GM19238 (cell line): Measurements from ENCODE around the gene MTFR2.
"Not testable (repeated sequence)": the region's sequence is repeated elsewhere in the genome, so short reads cannot be mapped to it uniquely, and the experiment has no call there.

ENCODE experiments used
- DNase-seq: peaks from one replicate; pipeline ENCODE4 v3.0.0; 2011; ENCODE audit warnings: low spot score; ENCODE audit not compliant: insufficient read length

The MTFR2 gene

DNA sequence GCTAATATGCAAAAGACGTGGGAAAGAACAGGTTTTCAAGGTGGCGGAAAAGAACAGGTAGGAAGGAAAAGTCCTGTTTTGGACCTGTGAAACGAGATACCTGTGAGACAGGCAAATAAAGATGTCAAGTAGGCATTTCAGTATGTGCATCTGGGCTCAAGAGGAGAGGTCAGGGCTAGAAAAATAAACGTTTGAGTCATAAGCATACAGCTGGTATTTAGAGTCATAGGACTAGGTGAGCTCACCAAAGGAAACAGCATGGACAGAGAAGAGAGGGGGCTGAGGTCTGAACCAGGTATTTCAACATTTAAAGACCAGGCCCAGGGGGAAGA lies 14.9 kb downstream of the MTFR2 start:
- no peak for DNase-seq

GRCh38 chr6:136232701-136233100 lies 17.4 kb downstream of the MTFR2 start:
- no peak for DNase-seq

GRCh38 chr6:136230219-136230853 lies 19.8 kb downstream of the MTFR2 start:
- DNase-seq, result no peak

DNA sequence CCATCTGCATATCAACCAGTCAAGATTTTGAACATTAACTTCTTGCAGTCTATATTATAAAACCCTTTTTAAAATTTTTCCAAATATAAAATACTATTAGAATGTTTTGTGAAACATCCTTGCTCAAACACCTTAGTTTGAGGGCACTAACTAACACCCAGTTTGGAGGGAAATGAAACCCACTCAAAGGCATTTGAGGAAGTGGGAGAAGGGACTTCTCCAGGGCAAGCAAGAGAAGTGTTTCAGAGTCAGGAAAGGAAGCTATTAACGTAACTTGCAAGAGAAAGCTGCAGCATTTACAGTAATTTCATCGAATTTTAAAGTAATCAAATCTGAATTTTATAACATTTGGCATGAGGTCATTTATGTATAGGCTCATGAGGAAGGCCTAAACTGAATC lies 21.3 kb downstream of the MTFR2 start:
- DNase-seq, result no peak

DNA sequence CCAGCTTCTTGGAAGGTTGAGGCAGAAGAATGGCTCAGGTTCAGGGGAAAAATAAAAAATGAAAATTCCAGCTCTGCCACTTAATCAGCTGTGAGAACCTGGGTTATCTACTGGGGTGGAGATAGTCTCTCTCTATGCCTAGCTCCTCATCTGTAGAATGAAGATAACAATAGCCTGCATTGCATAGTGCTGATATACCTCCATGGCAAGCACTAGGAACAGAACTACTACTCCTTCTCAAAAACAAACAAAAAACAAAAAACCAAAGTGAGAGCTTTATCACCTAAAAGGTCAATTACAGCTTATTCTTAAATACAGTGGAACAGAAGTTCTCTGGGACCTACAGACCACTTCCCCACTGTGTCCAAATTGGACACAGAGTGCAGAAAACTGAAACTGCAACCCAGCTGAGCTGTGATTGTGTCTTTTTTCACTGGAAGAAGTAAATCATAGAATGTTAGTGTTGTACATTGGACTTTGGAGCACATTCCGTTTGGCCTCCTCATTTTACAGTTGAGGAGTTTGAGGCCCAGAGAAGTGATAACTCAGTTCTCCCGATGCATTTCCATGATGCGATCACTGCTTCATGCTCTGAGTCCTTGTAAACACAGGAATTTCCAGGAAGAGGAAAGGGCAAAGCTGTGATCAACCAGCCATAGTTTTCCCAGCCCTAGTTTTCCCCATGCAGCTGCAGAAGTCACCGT lies 23.3 kb downstream of the MTFR2 start:
- no peak for DNase-seq

- peak; percentile 34 for DNase-seq
These were observed 24.0 kb downstream of the MTFR2 start for GRCh38 chr6:136226027-136226673.

DNA sequence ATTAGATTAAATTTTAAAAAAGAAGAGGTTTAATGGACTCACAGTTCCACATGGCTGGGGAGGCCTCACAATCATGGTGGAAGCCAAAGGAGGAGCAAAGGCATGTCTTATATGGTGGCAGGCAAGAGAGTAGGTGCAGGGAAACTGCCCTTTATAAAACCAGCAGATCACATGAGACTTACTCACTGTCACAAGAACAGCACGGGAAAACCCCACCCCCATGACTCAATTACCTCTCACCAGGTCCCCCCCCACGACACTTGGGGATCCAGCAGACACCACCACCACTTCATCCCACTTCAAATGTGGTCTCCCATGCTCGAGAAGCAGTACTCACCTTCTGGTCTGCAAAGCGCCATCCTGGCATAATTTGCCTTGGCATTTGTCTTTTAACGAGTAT lies 24.6 kb downstream of the MTFR2 start:
- DNase-seq, result no peak

DNA sequence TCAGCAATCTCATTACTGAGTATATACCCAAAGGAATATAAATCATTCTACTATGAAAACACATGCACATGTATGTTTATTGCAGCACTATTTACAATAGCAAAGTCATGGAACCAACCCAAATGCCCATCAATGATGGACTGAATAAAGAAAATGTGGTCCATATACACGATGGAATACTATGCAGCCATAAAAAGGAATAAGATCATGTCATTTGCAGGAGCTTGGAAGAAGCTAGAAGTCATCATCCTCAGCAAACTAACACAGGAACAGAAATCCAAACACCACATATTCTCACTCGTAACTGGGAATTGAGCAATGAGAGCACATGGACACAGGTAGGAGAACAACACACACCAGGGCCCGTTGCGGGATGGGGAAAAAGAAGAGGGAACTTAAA lies 25.1 kb downstream of the MTFR2 start:
- not testable (repeated sequence) for DNase-seq

- no peak for DNase-seq
These were observed 33.4 kb downstream of the MTFR2 start for GRCh38 chr6:136216503-136217401.

- no peak for DNase-seq
These were observed 36.3 kb downstream of the MTFR2 start for GRCh38 chr6:136213853-136214252.

- no peak for DNase-seq
These were observed 37.0 kb downstream of the MTFR2 start for GRCh38 chr6:136213012-136213539.

- no peak for DNase-seq
These were observed 37.5 kb downstream of the MTFR2 start for GRCh38 chr6:136212608-136213007.

DNA sequence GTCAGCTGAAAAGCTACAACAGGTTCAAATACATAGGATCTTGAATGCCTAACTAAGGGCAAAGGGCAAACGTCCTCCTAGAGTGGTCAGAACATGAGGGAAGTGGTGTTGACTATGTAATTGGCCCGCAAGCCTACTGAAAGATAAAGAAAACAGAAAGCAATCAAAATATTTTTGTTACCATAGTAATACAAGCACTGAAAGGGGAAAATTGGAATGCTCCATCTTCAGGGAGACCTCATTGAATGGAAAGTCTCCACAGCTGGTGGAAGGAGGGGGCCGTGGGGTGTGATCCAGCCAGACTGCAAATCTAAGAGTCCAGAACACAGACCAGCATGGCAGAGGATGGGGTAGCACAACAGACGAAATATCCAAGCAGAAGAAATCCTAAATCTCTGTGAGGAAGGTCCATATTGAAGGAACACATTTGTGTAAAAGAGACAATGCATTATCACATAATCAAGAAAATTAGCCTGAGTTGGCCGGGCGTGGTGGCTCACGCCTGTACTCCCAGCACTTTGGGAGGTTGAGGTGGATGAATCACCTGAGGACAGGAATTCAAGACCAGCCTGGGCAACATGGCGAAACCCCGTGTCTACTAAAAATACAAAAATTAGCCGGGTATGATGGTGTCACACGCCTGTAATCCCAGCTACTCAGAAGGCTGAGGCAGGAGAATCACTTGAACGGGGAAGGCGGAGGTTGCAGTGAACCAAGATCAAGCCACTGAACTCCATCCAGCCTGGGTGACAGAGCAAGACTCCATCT lies 39.5 kb downstream of the MTFR2 start:
- DNase-seq, result no peak

- no peak for DNase-seq
These were observed 40.6 kb downstream of the MTFR2 start for GRCh38 chr6:136209496-136209895.

- no peak for DNase-seq
These were observed 41.3 kb downstream of the MTFR2 start for GRCh38 chr6:136208783-136209182.

GRCh38 chr6:136201732-136202131 lies 48.4 kb downstream of the MTFR2 start:
- no peak for DNase-seq

DNA sequence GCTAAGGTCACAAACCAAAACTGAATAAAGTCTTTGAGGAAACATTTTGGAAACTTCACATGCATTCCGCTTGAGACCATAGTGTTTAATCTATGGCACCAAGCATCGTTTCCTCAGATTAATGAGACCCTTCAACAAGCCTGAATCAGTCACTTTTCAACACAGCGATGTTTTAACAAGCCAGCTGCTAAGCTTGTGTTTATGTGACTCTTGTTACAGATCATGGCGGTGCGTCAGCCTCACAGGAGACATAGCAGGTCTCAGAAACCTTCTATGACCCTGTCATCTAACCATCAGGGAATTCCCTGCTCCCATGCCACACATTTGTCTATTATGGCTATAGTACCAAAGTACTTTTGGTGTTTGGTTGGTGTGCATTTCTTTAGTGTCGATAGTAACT lies 57.2 kb downstream of the MTFR2 start:
- no peak for DNase-seq

DNA sequence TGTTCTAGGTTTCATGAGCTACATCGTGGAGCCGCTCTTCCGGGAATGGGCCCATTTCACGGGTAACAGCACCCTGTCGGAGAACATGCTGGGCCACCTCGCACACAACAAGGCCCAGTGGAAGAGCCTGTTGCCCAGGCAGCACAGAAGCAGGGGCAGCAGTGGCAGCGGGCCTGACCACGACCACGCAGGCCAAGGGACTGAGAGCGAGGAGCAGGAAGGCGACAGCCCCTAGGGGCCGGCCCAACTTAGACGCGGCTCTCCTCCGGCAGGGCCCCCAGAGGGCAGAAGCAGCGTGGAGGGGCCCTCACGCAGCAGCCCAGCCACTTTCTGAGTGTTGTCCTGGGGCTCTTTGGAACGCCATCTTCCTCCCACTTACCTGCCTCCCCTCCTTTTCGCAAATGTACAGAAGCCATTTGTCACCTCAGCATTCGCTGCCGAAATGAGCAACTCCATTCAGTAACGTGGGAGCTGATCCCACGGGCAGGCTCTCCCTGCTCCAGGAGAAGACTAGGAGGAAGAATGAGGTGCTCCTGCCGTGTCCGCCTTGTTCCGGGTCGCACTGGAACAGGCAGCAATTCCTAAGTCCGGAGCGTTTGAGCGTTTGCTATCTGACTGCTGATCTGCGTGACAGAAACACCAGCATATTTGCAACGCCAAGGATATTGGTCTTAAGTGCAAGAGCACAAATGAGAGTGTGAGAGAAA lies 58.4 kb downstream of the MTFR2 start:
- DNase-seq, result no peak

GRCh38 chr6:136189104-136189503 lies 61.0 kb downstream of the MTFR2 start:
- DNase-seq, result no peak

GRCh38 chr6:136188486-136188885 lies 61.6 kb downstream of the MTFR2 start:
- no peak for DNase-seq
